Activated CD8-positive, alpha-beta T cell treated with anti-CD3 and anti-CD28 coated beads for 36 hours (primary cell): ENCODE data around the gene MFN2. TPM values are rescaled to one million over a fixed set of nuclear protein-coding genes. Genes with fewer than 3 reads are reported as not detected.

Experiments used
- ATAC-seq: fragments of 200-7000 bp; cut with Tn5 transposase; one replicate; pipeline ENCODE4 v1.10.0; 2021; ENCODE audit warnings: mild to moderate bottlenecking, moderate library complexity
- CTCF ChIA-PET: fragments of 350-600 bp; sonication (Branson Sonifier 250); formaldehyde crosslinking; loops from one replicate; lab custom pipeline; 2021; ENCODE audit warnings: antibody characterized with exemption; lab: Charles Lee
- POLR2A ChIA-PET: fragments of 350-600 bp; sonication (Branson Sonifier 250); formaldehyde crosslinking; loops from one replicate; lab custom pipeline; 2021; ENCODE audit warnings: antibody characterized with exemption; lab: Charles Lee
- DNase-seq: peaks from one replicate; pipeline ENCODE4 v3.0.0-alpha.2; 2020
- H3K27ac Mint-ChIP-seq: one replicate; pipeline ENCODE4 v1.8.0; 2021; ENCODE audit warnings: mild to moderate bottlenecking, mixed read lengths
- H3K27me3 Mint-ChIP-seq: one replicate; pipeline ENCODE4 v1.8.0; 2021; ENCODE audit warnings: mixed read lengths
- H3K36me3 Mint-ChIP-seq: one replicate; pipeline ENCODE4 v1.8.0; 2021; ENCODE audit warnings: low read depth, mixed read lengths
- H3K4me1 Mint-ChIP-seq: one replicate; pipeline ENCODE4 v1.8.0; 2021; ENCODE audit warnings: low read depth, mixed read lengths
- H3K4me3 Mint-ChIP-seq: one replicate; pipeline ENCODE4 v1.8.0; 2021; ENCODE audit warnings: mild to moderate bottlenecking, moderate library complexity, mixed read lengths
- H3K9me3 Mint-ChIP-seq: one replicate; pipeline ENCODE4 v1.8.0; 2021; ENCODE audit warnings: mixed read lengths
- intact Hi-C: fragments of 100-400 bp; cut with micrococcal nuclease; formaldehyde crosslinking; loops from one replicate; pipeline ENCODE4 v1.10.0; 2022
- total RNA-seq, 2 experiments: library from RNA; stranded (reverse); gene quantifications; one replicate each; pipeline ENCODE4 v1.2.3, GENCODE V29; 2021
- TF ChIP-seq, protein P1 (sequence below): fragments of 200-600 bp; IDR thresholded peaks from one replicate; pipeline ENCODE4 v1.8.0; 2022; ENCODE audit warnings: antibody characterized with exemption, mild to moderate bottlenecking

MFN2 gene
- total RNA-seq, 2 experiments from 2014 or later, result 51.0 to 51.1 TPM

GRCh38 chr1:12015001-12015491 is 34.8 kb downstream of the MFN2 start:
- Mint-ChIP-seq H3K4me3 (no peak overlapping the region), H3K27me3 (no peaks in the 10 kb centered on the region), H3K27ac (peak overlapping the region; percentile 51), H3K36me3 (peaks cover 20% of the 10 kb centered on the region), H3K9me3 (no peaks in the 10 kb centered on the region), H3K4me1 (peaks cover 24% of the 10 kb centered on the region)
- intact Hi-C loops, result no loop called here
- DNase-seq (no peak), ATAC-seq (no peak)
- POLR2A ChIA-PET, result no interaction called here
- TF ChIP-seq, protein P1, sequence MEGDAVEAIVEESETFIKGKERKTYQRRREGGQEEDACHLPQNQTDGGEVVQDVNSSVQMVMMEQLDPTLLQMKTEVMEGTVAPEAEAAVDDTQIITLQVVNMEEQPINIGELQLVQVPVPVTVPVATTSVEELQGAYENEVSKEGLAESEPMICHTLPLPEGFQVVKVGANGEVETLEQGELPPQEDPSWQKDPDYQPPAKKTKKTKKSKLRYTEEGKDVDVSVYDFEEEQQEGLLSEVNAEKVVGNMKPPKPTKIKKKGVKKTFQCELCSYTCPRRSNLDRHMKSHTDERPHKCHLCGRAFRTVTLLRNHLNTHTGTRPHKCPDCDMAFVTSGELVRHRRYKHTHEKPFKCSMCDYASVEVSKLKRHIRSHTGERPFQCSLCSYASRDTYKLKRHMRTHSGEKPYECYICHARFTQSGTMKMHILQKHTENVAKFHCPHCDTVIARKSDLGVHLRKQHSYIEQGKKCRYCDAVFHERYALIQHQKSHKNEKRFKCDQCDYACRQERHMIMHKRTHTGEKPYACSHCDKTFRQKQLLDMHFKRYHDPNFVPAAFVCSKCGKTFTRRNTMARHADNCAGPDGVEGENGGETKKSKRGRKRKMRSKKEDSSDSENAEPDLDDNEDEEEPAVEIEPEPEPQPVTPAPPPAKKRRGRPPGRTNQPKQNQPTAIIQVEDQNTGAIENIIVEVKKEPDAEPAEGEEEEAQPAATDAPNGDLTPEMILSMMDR, result no peak
- CTCF ChIA-PET, result no interaction called here

DNA sequence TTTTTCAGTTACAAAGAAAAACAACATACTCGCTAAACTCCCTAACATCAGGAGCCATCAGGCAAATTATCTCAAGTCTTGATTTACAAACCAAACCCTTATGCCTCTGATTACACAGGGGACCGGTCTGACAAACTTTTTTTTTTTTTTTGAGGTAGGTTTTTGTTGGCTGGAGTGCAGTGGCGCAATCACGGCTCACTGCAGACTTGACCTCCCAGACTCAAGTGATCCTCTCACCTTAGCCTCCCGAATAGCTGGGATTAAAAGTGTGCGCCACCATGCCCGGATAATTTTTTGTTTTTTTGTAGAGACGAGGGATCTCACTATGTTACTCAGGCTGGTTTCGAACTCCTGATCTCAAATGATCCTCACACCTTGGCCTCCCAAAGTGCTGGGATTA is 35.3 kb downstream of the MFN2 start:
- TF ChIP-seq, protein P1, result no peak
- no peaks in the 10 kb centered on the region for H3K9me3 Mint-ChIP-seq
- POLR2A ChIA-PET, result interaction anchor here (1.2 kb wide), 1 partner anchor 108 kb away, joined by 4 read pairs; no protein-coding TSS in a partner anchor
- intact Hi-C loops, result no loop called here
- H3K4me3 Mint-ChIP-seq, result no peak overlapping the region
- H3K27me3 Mint-ChIP-seq, result no peaks in the 10 kb centered on the region
- DNase-seq (no peak), ATAC-seq (no peak)
- H3K4me1 Mint-ChIP-seq, result peaks cover 25% of the 10 kb centered on the region
- no peak overlapping the region for H3K27ac Mint-ChIP-seq
- CTCF ChIA-PET, result interaction anchor here (1.6 kb wide), 1 partner anchor 15 kb away, joined by 3 read pairs; no protein-coding TSS in a partner anchor
- peaks cover 17% of the 10 kb centered on the region for H3K36me3 Mint-ChIP-seq

- Mint-ChIP-seq H3K27ac (no peak overlapping the region), H3K4me1 (peaks cover 25% of the 10 kb centered on the region), H3K9me3 (no peaks in the 10 kb centered on the region), H3K27me3 (no peaks in the 10 kb centered on the region), H3K36me3 (peaks cover 15% of the 10 kb centered on the region), H3K4me3 (no peak overlapping the region)
- intact Hi-C loops, result no loop called here
- ChIA-PET CTCF (interaction anchor here (1.6 kb wide), 1 partner anchor 16 kb away, joined by 3 read pairs; no protein-coding TSS in a partner anchor), POLR2A (interaction anchor here (1.1 to 1.5 kb wide), 3 partner anchors 15 to 108 kb away, joined by 3 to 4 read pairs (median 3); no protein-coding TSS in a partner anchor)
- TF ChIP-seq, protein P1, result no peak
- ATAC-seq (no peak), DNase-seq (no peak)
These were observed 35.9 kb downstream of the MFN2 start for GRCh38 chr1:12016182-12016581.

- H3K36me3 Mint-ChIP-seq, result peaks cover 7% of the 10 kb centered on the region
- peak overlapping the region; percentile 81 for H3K4me3 Mint-ChIP-seq
- no peaks in the 10 kb centered on the region for H3K9me3 Mint-ChIP-seq
- CTCF ChIA-PET, result interaction anchor here (0.7 to 2.4 kb wide), 3 partner anchors 11 to 581 kb away, joined by 3 to 8 read pairs (median 4); no protein-coding TSS in a partner anchor
- H3K4me1 Mint-ChIP-seq, result peaks cover 5% of the 10 kb centered on the region
- H3K27me3 Mint-ChIP-seq, result no peaks in the 10 kb centered on the region
- POLR2A ChIA-PET, result interaction anchor here (0.9 to 4.4 kb wide), 7 partner anchors 10 to 111 kb away, joined by 3 to 57 read pairs (median 4); partner anchors contain the start of gene MFN2
- intact Hi-C loops, result no loop called here
- no peak for ATAC-seq
- DNase-seq, result no peak
- H3K27ac Mint-ChIP-seq, result peak overlapping the region; percentile 49
- TF ChIP-seq, protein P1, result no peak
These were observed 39.7 kb downstream of the MFN2 start for GRCh38 chr1:12019858-12020509.

- H3K4me1 Mint-ChIP-seq, result peaks cover 5% of the 10 kb centered on the region
- TF ChIP-seq, protein P1, result no peak
- peaks cover 17% of the 10 kb centered on the region for H3K36me3 Mint-ChIP-seq
- no peak for DNase-seq
- no peaks in the 10 kb centered on the region for H3K9me3 Mint-ChIP-seq
- ChIA-PET CTCF (no interaction called here), POLR2A (interaction anchor here (1.4 to 4.4 kb wide), 3 partner anchors 41 to 112 kb away, joined by 3 to 57 read pairs (median 4); partner anchors contain the start of gene MFN2)
- no peak overlapping the region for H3K4me3 Mint-ChIP-seq
- intact Hi-C loops, result no loop called here
- ATAC-seq, result no peak
- no peaks in the 10 kb centered on the region for H3K27me3 Mint-ChIP-seq
- H3K27ac Mint-ChIP-seq, result no peak overlapping the region
These were observed 41.4 kb downstream of the MFN2 start for GRCh38 chr1:12021616-12022015.
